HG03135 (cell line): ENCODE results near the gene GAS1.
A peak's percentile ranks its signal among the peaks of the same experiment; 100 is the strongest.

Experiments
- ATAC-seq: cut with Tn5 transposase; IDR thresholded peaks from one replicate; pipeline ENCODE4 v1.9.1; 2021; ENCODE audit warnings: mild to moderate bottlenecking, moderate library complexity; ENCODE audit not compliant: unreplicated experiment

Gene GAS1

GRCh38 chr9:86947146-86948073, at the start of gene GAS1:
GAS1 (minus strand) TSS chr9:86947506; CDS start chr9:86946779, 727 bp downstream.
- ATAC-seq, result peak; percentile 49

GRCh38 chr9:86994231-86994630, 46.9 kb upstream of the GAS1 start:
- no peak for ATAC-seq

- ATAC-seq, result no peak
Measured at GRCh38 chr9:86993830-86994229, 46.5 kb upstream of the GAS1 start.

- ATAC-seq, result no peak
Measured at GRCh38 chr9:86991077-86991476, 43.8 kb upstream of the GAS1 start.

GRCh38 chr9:86990290-86990689, 43.0 kb upstream of the GAS1 start:
- ATAC-seq, result no peak

GRCh38 chr9:86987900-86988299, 40.6 kb upstream of the GAS1 start:
- ATAC-seq, result no peak

GRCh38 chr9:86985132-86985647, 37.9 kb upstream of the GAS1 start:
- no peak for ATAC-seq

- ATAC-seq, result no peak
Measured at GRCh38 chr9:86983620-86984259, 36.4 kb upstream of the GAS1 start.

GRCh38 chr9:86983249-86983619, 35.9 kb upstream of the GAS1 start:
- no peak for ATAC-seq

- ATAC-seq, result no peak
Measured at GRCh38 chr9:86980802-86981201, 33.5 kb upstream of the GAS1 start.

- ATAC-seq, result no peak
Measured at GRCh38 chr9:86979657-86980056, 32.4 kb upstream of the GAS1 start.

GRCh38 chr9:86978922-86979474, 31.7 kb upstream of the GAS1 start:
- no peak for ATAC-seq

GRCh38 chr9:86978413-86978812, 31.1 kb upstream of the GAS1 start:
- no peak for ATAC-seq

GRCh38 chr9:86977205-86977835, 30.0 kb upstream of the GAS1 start:
- no peak for ATAC-seq

GRCh38 chr9:86975606-86976005, 28.3 kb upstream of the GAS1 start:
- ATAC-seq, result no peak

GRCh38 chr9:86975036-86975435, 27.7 kb upstream of the GAS1 start:
- ATAC-seq, result no peak

- ATAC-seq, result no peak
Measured at GRCh38 chr9:86974421-86974820, 27.1 kb upstream of the GAS1 start.

GRCh38 chr9:86971742-86972141, 24.4 kb upstream of the GAS1 start:
- no peak for ATAC-seq

GRCh38 chr9:86968258-86968920, 21.1 kb upstream of the GAS1 start:
- no peak for ATAC-seq

GRCh38 chr9:86966852-86967511, 19.7 kb upstream of the GAS1 start:
- ATAC-seq, result no peak
